ENCODE data around the gene ERC1.

GRCh38 chr12:1445807-1446206, 454.8 kb downstream of the ERC1 start:
- TF ChIP-seq CTCF (IDR thresholded peaks at IDR 0.05; ENCODE audit: insufficient read depth, low read length): no peak
- no peak for TF ChIP-seq POLR2AphosphoS5 (IDR thresholded peaks at IDR 0.05; ENCODE audit: low read depth)
- TF ChIP-seq REST (IDR thresholded peaks at IDR 0.05; ENCODE audit: insufficient replicate concordance, low read depth): no peak
- no peak for TF ChIP-seq GABPA (IDR thresholded peaks at IDR 0.05; ENCODE audit: low read depth)
